Suprapubic skin (tissue), 3 donors: ENCODE data around the gene FAM117A.

ENCODE experiments used
- CTCF ChIP-seq, 2 donors: fragments of 200-600 bp in 1 of 2; fragments of 450-650 bp in 1 of 2; sonication (generic) in 1 of 2; IDR thresholded peaks; one replicate each; pipeline ENCODE4 v1.5.1; 2016 to 2019; ENCODE audit warnings: antibody characterized with exemption in 2 of 2, mild to moderate bottlenecking in 1 of 2, moderate library complexity in 1 of 2
- POLR2AphosphoS5 ChIP-seq, 3 donors: sonication (generic); formaldehyde crosslinking; IDR thresholded peaks; one replicate each; pipeline ENCODE4 v1.6.1; 2017; ENCODE audit warnings: antibody characterized with exemption in 3 of 3

GRCh38 chr17:49674507-49674906 lies 89.4 kb downstream of the FAM117A start:
- no peak for TF ChIP-seq CTCF (IDR thresholded peaks at IDR 0.05)
- no peak for TF ChIP-seq POLR2AphosphoS5 (IDR thresholded peaks at IDR 0.05)
